ENCODE measurements around the gene SPDEF. TPM values are rescaled to one million over a fixed set of nuclear protein-coding genes. Genes with fewer than 3 reads are reported as not detected.

SPDEF gene
- total RNA-seq, 2 donors from 2014 or later, result not detected

DNA sequence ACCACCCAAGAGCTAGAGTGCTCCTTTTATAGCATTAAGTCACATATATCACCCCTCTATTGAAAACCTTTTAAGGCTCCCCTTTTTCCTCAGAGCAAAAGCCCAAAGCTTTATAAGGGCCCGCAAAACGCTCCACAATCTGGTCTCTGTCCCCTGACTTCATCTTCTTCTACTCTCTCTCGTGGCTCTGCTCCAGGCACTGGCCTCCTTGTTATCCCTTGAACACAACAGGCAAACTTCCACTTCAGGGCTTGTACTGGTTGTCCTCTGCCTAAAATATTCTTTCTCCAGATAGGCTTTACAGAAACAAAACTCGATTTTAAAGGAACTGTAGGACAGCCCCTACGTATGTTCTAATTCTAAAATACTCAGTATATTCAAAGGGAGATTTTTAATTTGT is 44.0 kb upstream of the SPDEF start:
- TF ChIP-seq, protein P1, sequence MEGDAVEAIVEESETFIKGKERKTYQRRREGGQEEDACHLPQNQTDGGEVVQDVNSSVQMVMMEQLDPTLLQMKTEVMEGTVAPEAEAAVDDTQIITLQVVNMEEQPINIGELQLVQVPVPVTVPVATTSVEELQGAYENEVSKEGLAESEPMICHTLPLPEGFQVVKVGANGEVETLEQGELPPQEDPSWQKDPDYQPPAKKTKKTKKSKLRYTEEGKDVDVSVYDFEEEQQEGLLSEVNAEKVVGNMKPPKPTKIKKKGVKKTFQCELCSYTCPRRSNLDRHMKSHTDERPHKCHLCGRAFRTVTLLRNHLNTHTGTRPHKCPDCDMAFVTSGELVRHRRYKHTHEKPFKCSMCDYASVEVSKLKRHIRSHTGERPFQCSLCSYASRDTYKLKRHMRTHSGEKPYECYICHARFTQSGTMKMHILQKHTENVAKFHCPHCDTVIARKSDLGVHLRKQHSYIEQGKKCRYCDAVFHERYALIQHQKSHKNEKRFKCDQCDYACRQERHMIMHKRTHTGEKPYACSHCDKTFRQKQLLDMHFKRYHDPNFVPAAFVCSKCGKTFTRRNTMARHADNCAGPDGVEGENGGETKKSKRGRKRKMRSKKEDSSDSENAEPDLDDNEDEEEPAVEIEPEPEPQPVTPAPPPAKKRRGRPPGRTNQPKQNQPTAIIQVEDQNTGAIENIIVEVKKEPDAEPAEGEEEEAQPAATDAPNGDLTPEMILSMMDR (IDR thresholded peaks at IDR 0.05), result no peak
- no peak for DNase-seq (ENCODE audit: low spot score)
- H3K4me1 ChIP-seq (ENCODE audit: control insufficient read depth in 1 of 2, low read depth in 2 of 2), result peaks cover 18 to 53% of the 10 kb centered on the region in 2 donors
- no peak overlapping the region for H3K4me3 ChIP-seq
- no peak for ATAC-seq (ENCODE audit: insufficient number of reproducible peaks, low FRiP score, low read depth)
- no peaks in the 10 kb centered on the region for H3K9me3 ChIP-seq
- H3K27ac ChIP-seq, result peak overlapping the region in 1 of 2 donors; percentile 38
- no peaks in the 10 kb centered on the region for H3K27me3 ChIP-seq (replicated peaks; ENCODE audit: insufficient read depth)
- no peaks in the 10 kb centered on the region for H3K36me3 ChIP-seq

DNA sequence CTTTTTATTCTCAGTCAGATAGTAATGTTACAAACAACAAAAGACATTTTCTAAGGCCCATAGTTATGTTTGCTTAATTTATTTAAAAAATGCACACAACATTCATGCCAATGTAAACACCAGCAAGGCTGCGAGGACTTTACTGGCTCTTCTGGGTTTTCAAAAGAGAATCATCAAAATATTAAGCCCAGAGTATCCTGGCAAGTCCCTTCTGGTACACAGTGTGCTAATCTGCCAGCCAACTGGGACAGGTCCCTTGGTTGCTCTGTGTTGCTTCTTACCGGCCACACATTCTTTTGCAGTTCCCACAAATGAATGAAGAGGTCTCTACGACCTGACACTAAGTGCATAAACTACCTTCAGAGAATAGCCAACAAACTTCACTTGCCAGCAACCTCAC is 42.6 kb upstream of the SPDEF start:
- peaks cover 18 to 59% of the 10 kb centered on the region in 2 donors for H3K4me1 ChIP-seq (ENCODE audit: control insufficient read depth in 1 of 2, low read depth in 2 of 2)
- ATAC-seq (ENCODE audit: insufficient number of reproducible peaks, low FRiP score, low read depth), result no peak

DNA sequence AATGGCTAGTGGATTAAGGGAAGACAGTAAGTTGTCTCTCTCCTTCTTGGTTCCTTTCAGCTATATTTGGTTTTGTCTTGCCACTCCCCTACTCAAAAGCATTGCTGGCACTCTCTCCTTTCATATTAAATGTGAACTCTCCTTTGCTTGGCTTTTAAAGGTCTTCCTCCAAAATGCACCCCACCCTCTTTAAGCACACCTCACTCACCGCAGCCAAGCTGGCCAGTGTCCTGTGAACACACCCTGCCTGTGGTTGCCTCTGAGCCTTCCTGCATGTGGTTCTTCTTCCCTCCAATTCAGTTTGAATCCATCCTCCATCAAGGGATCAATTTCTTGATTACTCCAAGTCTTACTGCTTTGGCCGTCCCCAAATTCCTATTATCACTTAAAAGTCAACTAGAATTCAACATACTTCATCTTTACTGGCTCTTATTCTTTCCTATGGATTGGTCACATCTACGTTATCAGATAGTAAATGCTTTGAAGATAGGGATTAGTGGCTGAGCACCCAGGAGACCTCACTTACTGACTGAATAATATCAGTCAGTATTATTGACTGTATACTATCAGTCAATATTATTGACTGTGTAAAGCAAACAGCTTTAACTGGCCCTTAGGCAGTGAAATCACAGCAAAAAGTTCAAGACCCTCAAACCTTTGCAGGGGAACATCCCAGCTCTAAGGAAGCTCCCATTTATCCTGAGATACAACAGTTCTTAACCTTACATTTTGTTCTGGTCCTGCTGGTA is 41.6 kb upstream of the SPDEF start:
- H3K9me3 ChIP-seq, result no peaks in the 10 kb centered on the region
- TF ChIP-seq, protein P1 (IDR thresholded peaks at IDR 0.05), result no peak
- no peaks in the 10 kb centered on the region for H3K27me3 ChIP-seq (replicated peaks; ENCODE audit: insufficient read depth)
- ATAC-seq (ENCODE audit: insufficient number of reproducible peaks, low FRiP score, low read depth) (no peak), DNase-seq (ENCODE audit: low spot score) (no peak)
- H3K4me1 ChIP-seq (ENCODE audit: control insufficient read depth in 1 of 2, low read depth in 2 of 2), result peaks cover 18 to 58% of the 10 kb centered on the region in 2 donors
- H3K36me3 ChIP-seq, result no peaks in the 10 kb centered on the region
- peak overlapping the region; percentile 41 to 52 for H3K27ac ChIP-seq
- no peak overlapping the region for H3K4me3 ChIP-seq

More for the DNA sequence above, 42.6 kb upstream of the SPDEF start:
- H3K27me3 ChIP-seq (replicated peaks; ENCODE audit: insufficient read depth), result no peaks in the 10 kb centered on the region
- no peaks in the 10 kb centered on the region for H3K9me3 ChIP-seq
- no peak overlapping the region for H3K4me3 ChIP-seq
- peak overlapping the region; percentile 41 to 52 for H3K27ac ChIP-seq
- no peaks in the 10 kb centered on the region for H3K36me3 ChIP-seq
- DNase-seq (ENCODE audit: low spot score), result no peak
- TF ChIP-seq, protein P1 (IDR thresholded peaks at IDR 0.05), result no peak

DNA sequence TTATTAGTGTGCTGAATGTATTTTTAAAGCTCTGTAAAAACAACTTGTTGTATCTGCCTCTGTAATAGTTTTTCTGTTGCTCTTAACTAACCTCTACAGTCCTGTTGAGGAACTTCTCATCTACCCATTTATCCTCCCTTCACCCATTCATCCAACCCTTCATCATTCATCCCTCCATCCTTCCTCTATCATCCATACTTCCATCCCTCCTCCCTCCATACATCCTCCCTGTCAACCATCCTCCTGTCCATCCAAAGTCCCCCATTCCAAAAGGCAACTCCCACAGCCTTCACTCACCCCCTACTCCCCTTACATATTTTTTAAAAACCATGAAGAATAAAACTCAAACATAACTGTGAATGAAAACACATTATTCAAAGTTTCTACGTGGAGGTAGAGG is 40.7 kb upstream of the SPDEF start:
- TF ChIP-seq, protein P1 (IDR thresholded peaks at IDR 0.05), result no peak
- DNase-seq (ENCODE audit: low spot score) (no peak), ATAC-seq (ENCODE audit: insufficient number of reproducible peaks, low FRiP score, low read depth) (no peak)
- H3K27me3 ChIP-seq (replicated peaks; ENCODE audit: insufficient read depth), result no peaks in the 10 kb centered on the region
- H3K4me1 ChIP-seq (ENCODE audit: control insufficient read depth in 1 of 2, low read depth in 2 of 2), result peaks cover 18 to 55% of the 10 kb centered on the region in 2 donors
- no peak overlapping the region for H3K4me3 ChIP-seq
- no peaks in the 10 kb centered on the region for H3K9me3 ChIP-seq
- peak overlapping the region in 1 of 2 donors; percentile 52 for H3K27ac ChIP-seq
- H3K36me3 ChIP-seq, result no peaks in the 10 kb centered on the region

DNA sequence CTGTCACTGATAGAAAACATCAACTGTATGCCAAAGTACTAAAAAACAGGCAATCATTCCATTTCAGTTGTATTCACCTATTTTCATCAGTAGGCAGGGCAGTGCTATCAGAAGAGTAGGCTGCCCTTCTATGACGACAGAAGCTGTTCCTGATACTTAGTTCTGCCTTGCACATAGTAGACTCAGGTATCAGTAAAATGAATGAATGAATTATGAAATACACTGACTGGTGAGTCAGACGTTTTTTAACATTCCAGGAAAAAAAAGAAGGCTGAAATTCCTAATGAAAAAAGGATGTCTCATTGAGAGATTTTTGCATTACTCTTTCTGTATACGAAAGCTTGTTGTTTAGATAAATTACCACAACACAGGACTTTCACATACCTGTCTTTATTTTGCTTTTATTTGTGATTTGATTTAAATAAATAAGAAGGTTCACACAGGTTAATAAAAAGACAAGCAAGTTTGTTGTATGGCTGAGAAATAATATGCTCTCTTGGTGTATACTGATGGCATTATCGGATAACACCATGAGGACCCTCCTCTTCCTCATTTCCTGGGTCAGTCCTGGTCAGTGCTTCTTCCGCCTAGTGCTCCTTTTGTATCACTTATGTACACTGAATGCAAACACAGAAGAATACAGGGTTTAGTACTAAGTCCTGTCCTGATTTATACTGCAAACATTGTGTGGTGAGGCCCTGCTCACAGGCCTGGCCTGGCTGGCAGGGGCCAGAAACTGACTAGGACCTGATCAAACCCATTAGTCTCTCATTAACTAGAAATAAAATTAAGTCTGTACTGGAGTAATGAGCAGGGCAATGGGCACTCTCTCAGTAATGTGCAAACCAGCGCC is 39.4 kb upstream of the SPDEF start:
- peaks cover 18 to 49% of the 10 kb centered on the region in 2 donors for H3K4me1 ChIP-seq (ENCODE audit: control insufficient read depth in 1 of 2, low read depth in 2 of 2)
- H3K36me3 ChIP-seq, result no peaks in the 10 kb centered on the region
- no peak for DNase-seq (ENCODE audit: low spot score)
- no peak overlapping the region for H3K4me3 ChIP-seq
- no peaks in the 10 kb centered on the region for H3K9me3 ChIP-seq
- no peak for ATAC-seq (ENCODE audit: insufficient number of reproducible peaks, low FRiP score, low read depth)
- no peaks in the 10 kb centered on the region for H3K27me3 ChIP-seq (replicated peaks; ENCODE audit: insufficient read depth)
- TF ChIP-seq, protein P1 (IDR thresholded peaks at IDR 0.05), result no peak
- H3K27ac ChIP-seq, result no peak overlapping the region

Data from thoracic aorta (tissue), 2 donors.